Head of caudate nucleus (tissue), 42 donors: ENCODE measurements around the gene HDHD3.
"Not testable (repeated sequence)": the region's sequence is repeated elsewhere in the genome, so short reads cannot be mapped to it uniquely, and the experiment has no call there.

ENCODE experiments used
- DNase-seq, 42 donors: peaks; one replicate each; pipeline versions ENCODE4 v3.0.0 to v3.0.0-alpha.2; 2020 to 2021; ENCODE audit warnings: mixed read lengths in 7 of 42
- intact Hi-C: fragments of 100-400 bp; cut with DNase I; formaldehyde crosslinking; loops from one replicate; pipeline ENCODE4 v1.15.0; 2022

The HDHD3 gene

DNA sequence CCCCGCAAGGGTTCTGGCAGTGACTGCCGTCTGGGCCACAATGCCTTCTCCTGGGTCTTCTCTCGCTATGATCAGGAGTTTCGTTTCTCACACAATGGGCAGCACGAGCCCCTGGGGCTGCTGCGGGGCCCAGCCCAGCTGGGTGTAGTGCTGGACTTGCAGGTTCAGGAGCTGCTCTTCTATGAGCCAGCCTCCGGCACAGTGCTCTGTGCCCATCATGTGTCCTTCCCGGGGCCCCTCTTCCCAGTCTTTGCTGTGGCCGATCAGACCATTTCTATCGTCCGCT, 7.0 kb downstream of the HDHD3 start:
- no peak for DNase-seq
- intact Hi-C loops: no loop called here

DNA sequence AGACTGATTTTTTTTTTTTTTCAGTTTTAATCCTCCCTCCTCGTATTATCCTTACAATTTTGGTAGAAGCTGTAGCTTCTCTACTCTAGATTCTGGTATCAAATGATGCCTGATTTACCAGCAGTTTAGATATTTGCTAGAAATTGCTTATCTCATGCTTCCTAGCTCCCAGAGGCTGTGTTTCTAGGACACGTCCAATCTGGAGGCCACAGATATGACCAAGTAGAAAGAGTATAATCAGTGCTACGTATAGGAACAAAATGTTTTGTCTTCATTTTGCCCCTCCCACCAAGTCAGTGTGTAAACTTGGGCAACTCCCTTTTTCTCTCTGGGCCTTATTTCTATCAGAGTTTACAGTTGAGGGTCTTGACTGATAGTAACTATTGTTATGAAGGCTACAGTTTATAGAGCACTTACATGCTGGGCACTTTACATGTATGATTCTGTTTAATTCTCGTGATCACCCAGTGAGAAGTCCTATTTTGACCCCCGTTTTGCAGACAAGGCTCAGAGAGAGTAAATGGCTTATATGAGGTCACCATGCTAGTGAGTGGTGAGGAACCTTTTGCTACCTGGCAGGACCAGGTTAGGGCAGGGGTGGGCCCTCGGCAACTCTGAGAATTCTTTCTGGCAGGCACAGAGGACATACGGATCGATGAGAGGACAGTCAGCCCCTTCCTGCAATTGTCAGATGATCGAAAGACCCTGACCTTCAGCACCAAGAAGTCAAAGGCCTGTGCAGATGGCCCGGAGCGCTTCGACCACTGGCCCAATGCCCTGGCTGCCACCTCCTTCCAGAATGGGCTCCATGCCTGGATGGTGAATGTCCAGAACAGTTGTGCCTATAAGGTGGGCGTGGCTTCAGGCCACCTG, 7.6 kb downstream of the HDHD3 start:
- DNase-seq: no peak
- intact Hi-C loops: no loop called here

DNA sequence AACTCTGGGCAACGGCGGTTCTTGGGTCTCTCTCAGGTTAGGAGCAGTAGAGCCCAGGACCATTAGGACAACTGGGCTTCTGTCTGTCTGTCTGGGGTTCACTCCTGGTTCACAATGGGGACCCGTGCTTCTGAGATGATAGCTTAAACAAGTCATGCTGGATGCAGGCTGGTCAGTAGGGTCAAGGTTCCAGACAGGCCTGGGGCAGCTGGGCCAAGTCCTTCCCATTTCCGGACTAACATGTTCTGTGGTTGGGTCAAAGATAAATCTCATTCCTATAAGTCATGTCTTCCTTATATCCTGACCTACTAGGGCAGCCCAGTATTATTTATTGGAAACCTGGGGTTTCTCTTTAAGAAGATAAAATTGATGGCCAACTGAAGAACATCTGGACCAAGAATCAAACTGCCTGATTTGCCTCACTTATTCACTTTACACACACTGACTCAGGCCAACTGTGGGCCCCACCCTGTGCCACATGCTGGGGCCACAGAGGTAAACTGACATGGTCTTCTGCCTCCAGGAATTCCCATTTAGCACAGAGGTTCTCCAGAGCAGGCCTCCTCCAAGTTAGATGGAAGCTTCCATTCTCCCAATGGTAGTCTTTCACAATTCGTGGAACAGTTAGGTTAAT, 8.3 kb downstream of the HDHD3 start:
- DNase-seq: no peak
- intact Hi-C loops: no loop called here

DNA sequence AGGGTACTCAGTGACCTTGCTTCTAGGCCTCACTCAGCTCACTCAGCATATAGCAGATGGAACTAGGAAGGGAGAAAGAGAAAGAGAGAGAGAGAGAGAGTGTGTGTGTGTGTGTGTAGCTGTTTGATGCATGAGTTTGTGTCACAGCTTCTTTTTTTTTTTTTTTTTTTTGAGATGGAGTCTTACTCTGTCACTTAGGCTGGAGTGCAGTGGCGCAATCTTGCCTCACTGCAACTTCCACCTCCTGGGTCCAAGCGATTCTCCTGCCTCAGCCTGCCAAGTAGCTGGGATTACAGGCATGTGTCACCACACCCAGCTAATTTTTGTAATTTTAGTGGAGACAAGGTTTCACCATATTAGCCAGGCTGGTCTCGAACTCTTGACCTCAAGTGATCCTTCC, 11.1 kb downstream of the HDHD3 start:
- DNase-seq, intact Hi-C loops: not testable (repeated sequence)

DNA sequence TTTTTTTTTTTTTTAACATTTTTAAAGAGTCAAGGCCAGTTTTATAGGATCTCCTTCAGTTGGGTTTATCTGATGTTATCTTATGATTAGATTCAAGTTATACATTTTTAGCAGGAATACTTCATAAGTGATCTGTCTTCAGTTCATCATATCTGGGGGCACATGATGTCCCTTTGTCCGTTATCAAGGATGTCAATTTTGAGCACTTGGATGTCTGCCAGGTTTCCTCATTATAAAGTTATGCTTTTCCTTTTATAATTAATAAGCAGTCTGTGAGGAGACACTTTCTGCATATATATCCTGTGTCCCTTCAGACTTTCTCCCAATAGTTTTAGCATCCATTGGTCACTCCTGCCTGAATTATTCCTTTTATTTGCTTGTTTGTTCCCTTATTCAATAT, 11.8 kb downstream of the HDHD3 start:
- no peak for DNase-seq
- intact Hi-C loops: no loop called here

DNA sequence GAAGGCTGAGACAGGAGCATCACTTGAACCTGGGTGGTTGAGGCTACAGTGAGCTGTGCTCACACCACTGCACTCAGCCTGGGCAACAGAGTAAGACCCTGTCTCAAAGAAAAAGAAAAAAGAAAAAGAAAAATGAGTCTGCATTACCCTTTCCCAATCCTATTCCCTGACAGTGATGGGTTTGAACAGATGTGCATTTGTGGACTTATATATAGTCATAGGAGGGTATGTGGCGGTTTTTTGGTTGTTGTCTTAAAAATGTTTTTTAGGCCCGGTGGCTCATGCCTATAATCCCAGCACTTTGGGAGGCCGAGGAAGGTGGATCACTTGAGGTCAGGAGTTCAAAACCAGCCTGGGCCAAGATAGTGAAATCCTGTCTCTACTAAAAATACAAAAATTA, 13.4 kb downstream of the HDHD3 start:
- intact Hi-C loops: no loop called here

DNA sequence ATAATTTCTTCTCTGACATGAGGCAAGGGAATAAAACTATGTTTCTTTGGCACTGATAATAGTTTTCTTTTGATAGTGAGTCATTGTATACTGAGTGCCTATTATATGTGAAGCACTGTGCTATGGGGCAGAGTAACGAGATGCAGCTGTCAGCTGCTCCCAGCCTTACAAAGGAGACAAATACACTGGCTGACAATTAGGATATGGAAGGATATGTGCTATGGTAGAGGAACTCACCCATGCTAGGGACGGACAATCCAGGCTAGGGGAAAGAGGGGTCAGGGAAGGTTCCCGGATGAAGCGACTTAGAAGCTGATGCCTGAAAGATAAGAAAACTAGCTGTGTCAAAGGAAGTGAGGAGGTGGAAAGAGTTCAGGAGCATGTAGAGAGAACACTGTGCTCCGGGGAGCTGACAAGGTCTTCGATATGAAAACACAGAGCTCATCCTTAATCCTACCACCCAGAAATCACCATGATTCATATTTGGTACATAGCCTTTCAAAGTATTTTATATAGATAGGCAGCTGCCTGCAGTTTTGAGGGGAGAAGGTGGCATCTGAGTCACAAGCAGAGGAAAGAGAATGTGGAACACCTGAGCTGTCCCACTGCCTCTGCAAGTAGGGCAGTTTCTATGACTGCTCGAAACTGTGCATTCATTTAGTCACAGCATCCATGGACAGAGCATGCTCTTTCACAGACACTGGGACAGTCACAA, 15.3 kb downstream of the HDHD3 start:
- intact Hi-C loops: no loop called here
- DNase-seq: peak in 32 of 42 donors; percentile 26 to 82 (median 56)

More for the DNA sequence above, 13.4 kb downstream of the HDHD3 start:
- DNase-seq: no peak

DNA sequence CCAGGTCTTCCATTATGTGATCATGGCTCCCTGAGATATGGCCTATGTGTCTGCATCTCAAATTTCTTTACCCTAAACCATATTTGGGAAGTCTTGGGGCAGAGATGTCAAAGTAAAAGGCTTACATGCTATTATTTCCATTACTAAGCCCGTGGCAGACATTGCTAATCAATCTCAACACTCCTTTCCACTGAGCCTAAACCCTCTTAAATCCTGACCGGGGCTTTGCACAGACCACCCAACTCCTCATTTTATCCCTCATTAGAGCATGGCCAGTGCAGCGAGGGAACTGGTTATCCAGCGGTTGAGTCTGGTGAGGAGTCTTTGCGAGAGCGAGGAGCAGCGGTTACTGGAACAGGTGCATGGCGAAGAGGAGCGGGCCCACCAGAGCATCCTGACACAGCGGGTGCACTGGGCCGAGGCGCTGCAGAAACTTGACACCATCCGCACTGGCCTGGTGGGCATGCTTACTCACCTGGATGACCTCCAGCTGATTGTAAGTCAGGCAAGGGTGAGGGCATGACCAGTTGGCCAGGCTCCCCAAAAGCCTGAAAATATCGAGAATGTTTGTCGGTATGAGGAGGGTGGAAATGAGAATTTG, 16.4 kb downstream of the HDHD3 start:
- intact Hi-C loops: no loop called here
- DNase-seq: peak in 2 of 42 donors; percentile 6 to 31

DNA sequence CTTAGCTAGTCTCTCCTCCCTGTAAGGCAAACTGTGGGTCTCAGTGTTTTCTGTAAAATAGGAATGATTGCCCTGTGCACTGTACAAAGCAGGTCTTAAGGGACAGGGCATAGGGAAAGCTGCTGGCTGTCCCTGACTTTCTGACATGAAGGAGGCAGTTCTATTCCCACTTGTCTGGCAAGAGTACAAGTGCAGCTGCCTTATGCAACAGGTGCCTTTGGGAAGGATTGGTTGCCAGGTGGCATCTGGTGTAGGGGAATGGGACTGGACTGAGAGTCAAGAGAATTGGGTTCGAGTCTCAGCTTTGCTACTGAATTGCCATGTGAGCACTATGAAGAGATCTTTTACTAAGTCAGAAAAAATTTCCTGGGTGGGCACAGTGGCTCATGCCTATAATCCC, 17.4 kb downstream of the HDHD3 start:
- DNase-seq: peak in 2 of 42 donors; percentile 12 to 29
- intact Hi-C loops: no loop called here

DNA sequence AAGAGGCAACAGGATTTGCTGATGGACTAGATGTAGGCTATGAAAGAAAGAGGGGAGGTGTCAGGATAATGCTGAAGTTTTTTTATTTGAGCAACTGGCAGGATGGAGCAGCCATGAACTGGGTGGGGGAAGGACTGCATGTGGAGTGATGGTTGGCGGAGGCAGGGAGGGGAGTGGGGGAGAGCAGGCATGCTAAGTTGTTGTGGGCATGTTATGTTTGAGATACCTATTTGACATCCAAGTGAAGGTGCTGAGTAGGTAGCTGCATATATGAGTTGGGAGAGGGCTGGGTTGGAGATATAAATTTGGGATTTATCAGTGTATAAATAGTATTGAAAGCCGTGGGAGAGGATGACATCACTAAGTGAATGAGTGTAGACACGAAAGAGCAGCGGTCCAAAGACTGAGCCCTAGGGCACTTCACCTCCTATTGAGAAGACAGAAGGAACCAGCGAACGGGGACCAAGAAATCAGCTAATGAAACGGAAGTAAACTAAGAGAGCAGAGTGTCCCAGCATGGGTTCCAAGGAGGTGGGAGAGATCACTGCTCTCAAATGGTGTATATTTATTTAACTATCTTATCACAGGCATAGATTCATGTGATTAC, 20.0 kb downstream of the HDHD3 start:
- intact Hi-C loops: no loop called here

DNA sequence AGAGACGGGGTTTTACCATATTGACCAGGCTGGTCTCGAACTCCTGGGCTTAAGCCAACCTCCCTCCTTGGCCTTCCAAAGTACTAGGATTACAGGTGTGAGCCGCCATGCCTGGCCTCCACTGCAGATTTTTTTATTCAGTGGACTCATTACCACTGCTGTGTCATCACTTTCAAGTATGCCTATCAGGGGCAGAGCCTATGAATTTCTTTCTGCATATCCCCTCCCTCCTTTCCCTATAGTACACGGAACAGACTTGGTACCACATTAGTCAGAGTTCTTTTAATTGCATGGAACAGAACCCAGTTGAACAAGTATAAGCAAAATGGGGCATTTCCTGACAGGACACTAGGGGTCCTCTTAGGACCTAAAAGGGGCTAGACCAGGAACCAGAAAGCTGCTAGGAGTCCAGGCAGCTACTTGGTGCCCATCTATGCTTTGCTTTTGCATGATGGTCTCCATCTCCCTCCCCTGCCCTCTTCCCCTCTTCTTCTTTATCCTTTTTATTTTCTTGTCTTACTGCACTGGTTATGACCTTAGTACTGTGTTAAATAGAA, 21.7 kb downstream of the HDHD3 start:
- intact Hi-C loops: no loop called here
- peak in 1 of 42 donors; percentile 11 for DNase-seq

More for the DNA sequence above, 20.0 kb downstream of the HDHD3 start:
- peak in 36 of 42 donors; percentile 35 to 89 (median 63) for DNase-seq

DNA sequence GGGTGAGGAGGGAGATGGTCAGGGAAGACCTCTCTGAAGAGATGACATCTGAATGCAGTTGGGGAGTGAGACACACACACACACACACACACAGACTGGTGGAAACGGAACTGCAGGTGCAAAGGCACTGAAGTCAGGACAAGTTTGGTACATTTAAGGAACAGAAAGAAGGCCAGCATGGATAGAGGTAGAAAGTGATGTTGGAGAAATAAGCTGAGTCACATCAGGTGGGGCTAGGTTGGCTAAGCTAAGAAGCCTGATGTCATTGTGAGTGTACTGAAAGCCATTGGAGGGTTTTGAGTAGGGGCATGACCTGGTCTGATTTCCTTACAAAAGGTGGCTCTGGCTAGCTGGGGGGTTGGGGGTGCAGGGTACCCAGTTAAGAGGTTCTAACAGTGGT, 24.4 kb downstream of the HDHD3 start:
- intact Hi-C loops: no loop called here
- DNase-seq: peak in 1 of 42 donors; percentile 0

DNA sequence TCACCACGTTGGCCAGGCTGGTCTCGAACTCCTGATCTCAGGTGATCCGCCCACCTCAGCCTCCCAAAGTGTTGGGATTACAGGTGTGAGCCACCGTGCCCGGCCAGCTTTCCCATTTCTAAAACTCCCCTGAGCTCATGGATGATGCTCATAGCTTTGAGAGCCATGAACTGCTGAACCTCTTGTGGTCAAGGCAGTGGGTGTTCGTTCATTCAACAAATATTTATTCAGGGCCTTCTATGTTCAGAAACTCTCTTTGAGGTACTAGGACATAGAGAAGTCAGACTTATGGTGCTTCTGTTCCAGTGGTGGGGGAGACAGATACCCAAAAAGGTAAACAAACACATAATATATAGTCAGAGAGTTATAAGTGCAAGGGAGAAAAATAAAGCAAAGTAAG, 24.8 kb downstream of the HDHD3 start:
- DNase-seq: no peak
- intact Hi-C loops: no loop called here

DNA sequence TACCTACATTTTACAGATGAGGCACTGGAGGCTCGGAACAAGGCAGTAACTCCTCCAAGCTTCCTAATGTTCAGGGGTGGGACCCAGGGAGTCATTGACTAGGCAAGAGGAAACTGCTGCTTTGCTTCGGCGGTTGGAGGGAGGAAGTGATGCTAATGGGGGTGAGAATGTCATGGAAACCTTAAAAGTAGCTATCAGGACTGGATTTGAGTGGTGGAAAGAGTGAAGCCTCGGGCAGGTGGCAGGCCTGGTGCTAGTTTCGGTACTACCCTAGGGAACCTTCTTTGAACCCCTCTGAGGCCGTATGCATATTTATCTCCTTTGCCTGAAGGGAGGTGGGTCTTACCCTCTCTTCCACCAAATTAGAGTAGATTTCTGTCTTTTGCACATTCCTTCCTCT, 25.8 kb downstream of the HDHD3 start:
- DNase-seq: peak in 19 of 42 donors; percentile 17 to 72 (median 49)
- intact Hi-C loops: no loop called here

DNA sequence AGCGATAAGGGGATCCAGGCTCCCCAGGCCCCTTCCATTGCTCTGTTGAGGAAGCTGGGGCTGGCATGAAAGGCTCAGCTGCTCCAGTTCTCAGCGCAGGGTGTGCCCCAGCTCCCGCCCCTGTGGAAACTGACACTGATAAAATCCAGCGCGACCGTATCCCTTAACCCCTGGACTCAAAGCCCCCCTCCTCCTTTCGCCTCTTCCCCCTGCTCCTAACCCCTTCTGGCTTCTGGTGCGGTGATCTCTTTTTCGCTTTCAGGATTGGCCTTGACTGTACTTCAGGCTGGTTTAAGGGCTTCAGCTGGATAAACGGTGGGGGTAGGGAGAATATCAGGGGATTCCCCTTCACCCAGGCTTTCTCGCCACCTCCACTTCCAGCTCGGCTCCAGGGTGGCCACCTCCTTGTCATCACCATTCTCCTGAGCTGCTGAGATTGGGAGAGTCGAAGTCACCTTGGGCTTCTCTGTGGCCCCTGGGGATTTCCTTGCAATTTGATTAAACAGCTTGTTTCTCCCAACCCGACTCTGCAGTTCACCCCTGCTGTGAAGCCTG, 26.6 kb downstream of the HDHD3 start:
- intact Hi-C loops: no loop called here
- peak in 6 of 42 donors; percentile 13 to 35 (median 22) for DNase-seq

DNA sequence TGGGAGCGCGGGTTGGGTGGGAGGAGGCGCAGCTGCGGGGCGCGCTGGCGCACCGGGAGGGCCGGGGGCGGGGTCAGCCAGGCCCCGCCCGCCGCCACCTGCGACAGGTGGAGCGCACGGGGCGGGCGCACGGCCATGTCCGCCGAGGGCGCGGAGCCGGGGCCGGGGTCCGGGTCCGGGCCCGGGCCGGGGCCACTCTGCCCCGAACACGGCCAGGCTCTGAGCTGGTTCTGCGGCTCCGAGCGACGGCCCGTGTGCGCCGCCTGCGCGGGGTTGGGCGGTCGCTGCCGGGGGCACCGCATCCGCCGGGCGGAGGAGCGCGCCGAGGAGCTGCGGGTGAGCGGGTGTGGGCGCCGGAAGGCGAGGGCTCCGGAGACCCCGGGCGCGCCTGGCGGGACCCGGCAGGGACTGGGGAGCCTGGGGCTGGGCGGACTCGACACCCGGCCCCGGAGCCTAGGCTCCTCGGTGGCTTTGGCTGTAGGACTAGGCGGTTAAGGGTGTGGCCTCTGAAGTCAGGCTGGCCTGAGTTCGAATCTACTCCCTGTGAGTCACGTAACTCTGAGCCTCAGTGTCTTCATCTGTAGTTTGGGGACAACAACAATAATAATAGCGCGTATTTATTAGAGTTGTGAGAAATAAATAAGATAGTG, 27.2 kb downstream of the HDHD3 start, which contains the start of gene BSPRY:
BSPRY (plus strand) TSS at position 97 of the 650 bp plus-strand sequence; CDS start at position 136, 39 bp downstream.
- DNase-seq: peak in 27 of 42 donors; percentile 11 to 70 (median 52)
- intact Hi-C loops: no loop called here

DNA sequence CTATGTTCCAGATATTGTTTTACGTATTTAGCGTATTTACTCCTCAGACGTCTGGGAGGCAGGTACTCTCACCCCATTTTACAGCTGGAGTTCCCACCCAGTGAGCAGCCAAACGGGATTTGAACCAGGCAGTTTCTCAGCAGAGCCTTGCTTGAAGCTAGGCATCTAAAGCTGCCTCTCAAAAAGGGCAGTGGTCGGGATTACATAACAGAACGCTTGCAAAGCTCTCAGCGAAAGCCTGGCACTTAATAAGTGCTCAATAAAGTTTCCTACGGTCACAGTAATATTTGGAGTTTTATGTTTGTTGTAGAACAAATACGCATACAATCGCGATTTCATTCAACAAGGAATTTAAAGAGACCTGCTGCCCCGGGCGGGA, 27.7 kb downstream of the HDHD3 start:
- intact Hi-C loops: no loop called here
- no peak for DNase-seq

DNA sequence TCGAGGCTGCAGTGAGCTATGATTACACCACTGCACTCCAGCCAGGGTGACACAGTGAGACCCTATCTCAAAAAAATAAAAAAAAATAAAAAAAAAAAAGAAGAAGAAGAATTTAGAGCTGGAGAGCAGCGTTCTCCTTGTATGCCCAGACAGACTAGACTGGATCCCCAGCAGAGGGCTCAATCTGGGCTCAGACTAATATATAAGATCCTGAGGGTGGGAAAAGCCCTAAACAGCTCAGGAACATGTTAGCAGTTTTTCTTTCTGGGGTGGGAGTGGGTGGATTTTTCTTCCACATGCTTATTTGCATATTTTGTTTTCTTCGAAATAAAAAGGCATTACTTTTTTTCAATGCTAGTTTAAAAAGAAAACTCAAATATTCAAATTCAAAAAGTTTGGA, 28.3 kb downstream of the HDHD3 start:
- no peak for DNase-seq

More for the DNA sequence above, 28.3 kb downstream of the HDHD3 start:
- intact Hi-C loops: no loop called here
